Muscle layer of colon (tissue), 2 donors: ENCODE measurements around the gene PSMA8.
"Not testable (repeated sequence)": the region's sequence is repeated elsewhere in the genome, so short reads cannot be mapped to it uniquely, and the experiment has no call there.

ENCODE experiments used
- H3K27ac ChIP-seq: one replicate; pipeline ENCODE4 v1.7.0; 2013; ENCODE audit warnings: low read depth, mild to moderate bottlenecking, low read length, moderate library complexity
- H3K27me3 ChIP-seq, 2 donors: one replicate each; pipeline ENCODE4 v1.7.0; 2013; ENCODE audit warnings: low read length in 2 of 2, mild to moderate bottlenecking in 2 of 2; ENCODE audit not compliant: insufficient read depth in 2 of 2, control insufficient read depth in 1 of 2
- H3K36me3 ChIP-seq: one replicate; pipeline ENCODE4 v1.7.0; 2013; ENCODE audit warnings: mild to moderate bottlenecking, low read length; ENCODE audit not compliant: insufficient read depth
- H3K4me1 ChIP-seq: one replicate; pipeline ENCODE4 v1.7.0; 2013; ENCODE audit warnings: mild to moderate bottlenecking, low read length; ENCODE audit not compliant: insufficient read depth
- H3K4me3 ChIP-seq, 2 donors: one replicate each; pipeline ENCODE4 v1.7.0; 2013; ENCODE audit warnings: low read length in 2 of 2, low read depth in 1 of 2, mild to moderate bottlenecking in 1 of 2, moderate library complexity in 1 of 2
- H3K9ac ChIP-seq: one replicate; pipeline ENCODE4 v1.7.0; 2013; ENCODE audit warnings: low read length
- H3K9me3 ChIP-seq: one replicate; pipeline ENCODE4 v1.7.0; 2013; ENCODE audit warnings: mild to moderate bottlenecking, low read length
- donor health status: abdominal sarcoma.
- donor health status: Adenocarcinoma of cecum.

Gene PSMA8

GRCh38 chr18:26242392-26242791 is 108.7 kb downstream of the PSMA8 start:
- not testable (repeated sequence) for H3K4me1 ChIP-seq, H3K9ac ChIP-seq, H3K4me3 ChIP-seq, H3K36me3 ChIP-seq, H3K27me3 ChIP-seq, H3K27ac ChIP-seq, H3K9me3 ChIP-seq
